Fibroblast of skin of abdomen (primary cell): ENCODE results near the gene TRIM17.
A peak's percentile ranks its signal among the peaks of the same experiment; 100 is the strongest.

Experiments used
- DNase-seq: peaks from one replicate; pipeline ENCODE4 v3.0.0-alpha.2; 2013

TRIM17 gene

GRCh38 chr1:228400692-228401454 lies 15.8 kb downstream of the TRIM17 start:
- no peak for DNase-seq

DNA sequence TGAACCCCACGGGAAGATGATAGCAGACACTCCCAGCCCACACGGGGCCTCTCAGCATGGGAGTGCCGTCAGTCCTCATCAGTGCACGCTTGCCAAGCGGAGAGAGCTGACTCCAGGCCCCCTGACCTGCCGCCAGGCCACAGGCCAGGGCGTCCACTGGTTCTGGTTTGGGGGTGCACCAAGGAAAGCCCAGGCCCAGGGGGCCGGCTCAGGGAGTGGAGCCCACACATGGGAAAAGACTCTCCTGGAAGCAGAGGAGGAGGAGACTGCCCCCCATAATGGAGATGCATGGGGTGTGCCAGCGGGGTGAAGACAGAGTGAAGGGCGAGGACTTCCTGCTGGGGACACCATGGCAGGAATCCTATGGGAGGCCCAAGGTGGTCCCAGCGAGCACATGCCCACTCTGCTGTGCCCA lies 16.4 kb downstream of the TRIM17 start:
- no peak for DNase-seq

GRCh38 chr1:228399531-228400236 lies 17.0 kb downstream of the TRIM17 start:
- no peak for DNase-seq

- no peak for DNase-seq
Observed at GRCh38 chr1:228398741-228399461, 17.8 kb downstream of the TRIM17 start.

DNA sequence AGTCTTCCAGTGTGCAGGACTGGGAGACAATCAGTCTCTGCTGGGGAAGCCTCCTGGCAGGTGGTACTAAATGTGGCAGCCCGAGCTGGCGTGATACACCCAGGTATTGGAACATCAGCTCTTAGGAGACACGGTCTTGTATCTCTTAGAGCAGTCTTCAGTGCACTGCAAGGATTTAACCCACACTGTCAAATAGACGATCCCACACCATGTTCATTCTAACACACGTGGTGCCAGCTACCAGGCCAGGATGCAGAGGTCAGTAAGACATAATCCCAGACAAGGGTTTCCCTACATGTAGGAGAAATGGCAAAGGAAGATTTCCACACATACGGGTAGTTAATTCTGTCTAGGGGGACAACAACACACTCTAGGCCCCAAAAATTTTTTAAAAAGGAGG lies 18.7 kb downstream of the TRIM17 start:
- DNase-seq: no peak

GRCh38 chr1:228396770-228397662 lies 19.6 kb downstream of the TRIM17 start:
- DNase-seq: no peak

DNA sequence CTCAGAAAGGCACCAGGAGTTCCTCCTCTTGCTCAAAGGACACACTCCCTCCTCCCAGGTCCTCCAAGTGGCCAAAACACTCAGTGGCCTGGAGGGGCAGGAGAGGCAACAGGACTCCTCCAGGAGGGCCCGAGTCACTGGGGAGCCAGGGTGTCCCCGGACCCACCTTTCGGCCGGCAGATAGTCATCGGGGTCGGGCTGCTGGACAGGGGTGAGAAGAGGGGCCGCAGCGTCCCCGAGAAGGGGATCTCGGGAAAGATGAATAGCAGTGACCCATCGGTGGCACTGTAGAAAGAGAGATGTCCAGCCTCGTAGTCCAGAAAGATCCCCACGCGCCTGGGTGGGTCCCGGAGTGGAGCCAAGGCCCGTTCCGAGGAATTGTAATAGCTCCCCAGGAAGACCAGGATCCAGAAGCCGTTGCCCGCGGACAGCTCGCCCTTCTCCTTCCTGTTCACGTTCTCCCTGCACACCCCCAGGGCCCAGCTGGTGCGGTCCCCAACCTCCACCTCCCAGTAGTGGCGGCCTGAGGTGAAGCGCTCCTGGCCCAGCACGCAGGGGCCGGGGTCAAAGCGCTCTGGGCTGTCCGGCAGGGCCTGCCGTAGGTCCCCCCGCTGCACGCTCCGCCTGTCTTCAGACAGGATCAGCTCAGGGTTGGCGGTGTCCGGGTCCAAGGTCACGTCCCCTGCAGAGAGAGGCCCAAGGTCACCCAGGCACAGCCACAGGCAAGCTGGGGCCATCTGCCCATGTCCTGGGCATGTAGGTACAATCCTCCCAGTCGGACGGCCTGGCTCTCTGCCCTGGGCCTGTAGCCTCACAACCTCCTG lies 21.9 kb downstream of the TRIM17 start:
- no peak for DNase-seq

DNA sequence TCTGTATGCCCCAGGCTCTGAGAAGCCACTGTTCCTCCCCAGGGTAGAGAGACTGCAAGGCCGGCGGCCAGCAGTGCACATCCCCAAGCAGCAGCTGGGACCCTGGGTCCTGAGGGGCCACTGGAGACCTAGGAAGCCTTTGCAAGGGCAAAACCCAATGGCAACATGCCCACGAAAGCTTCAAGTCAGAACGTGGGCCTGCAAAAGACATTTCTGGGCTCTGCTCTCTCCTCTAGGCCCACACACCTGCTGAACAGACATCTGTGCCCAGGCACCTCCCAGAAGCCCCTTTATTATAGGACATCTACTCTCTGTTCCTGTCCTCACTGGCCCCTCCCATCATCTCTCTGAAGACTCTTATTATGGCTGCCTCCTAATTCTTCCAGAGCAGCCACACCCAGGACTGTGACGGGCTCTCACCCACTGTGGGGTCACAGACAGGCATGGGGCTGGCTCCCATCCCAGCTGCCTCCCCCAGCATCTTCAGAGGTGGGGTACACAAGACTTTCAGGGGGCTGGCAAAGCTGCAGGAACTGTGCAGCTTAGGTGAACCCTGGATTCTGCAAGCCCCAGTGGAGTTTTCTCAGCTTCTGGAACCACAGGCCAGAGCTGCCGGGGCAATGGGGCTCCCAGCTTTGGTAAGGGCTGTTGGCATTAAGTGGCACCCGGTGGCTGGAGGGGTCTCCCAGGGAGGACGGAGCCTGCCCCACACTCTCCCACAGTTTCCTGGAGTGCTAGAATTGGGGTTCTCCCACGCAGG lies 22.7 kb downstream of the TRIM17 start:
- DNase-seq: no peak

GRCh38 chr1:228393268-228393701 lies 23.4 kb downstream of the TRIM17 start:
- peak; percentile 78 for DNase-seq

DNA sequence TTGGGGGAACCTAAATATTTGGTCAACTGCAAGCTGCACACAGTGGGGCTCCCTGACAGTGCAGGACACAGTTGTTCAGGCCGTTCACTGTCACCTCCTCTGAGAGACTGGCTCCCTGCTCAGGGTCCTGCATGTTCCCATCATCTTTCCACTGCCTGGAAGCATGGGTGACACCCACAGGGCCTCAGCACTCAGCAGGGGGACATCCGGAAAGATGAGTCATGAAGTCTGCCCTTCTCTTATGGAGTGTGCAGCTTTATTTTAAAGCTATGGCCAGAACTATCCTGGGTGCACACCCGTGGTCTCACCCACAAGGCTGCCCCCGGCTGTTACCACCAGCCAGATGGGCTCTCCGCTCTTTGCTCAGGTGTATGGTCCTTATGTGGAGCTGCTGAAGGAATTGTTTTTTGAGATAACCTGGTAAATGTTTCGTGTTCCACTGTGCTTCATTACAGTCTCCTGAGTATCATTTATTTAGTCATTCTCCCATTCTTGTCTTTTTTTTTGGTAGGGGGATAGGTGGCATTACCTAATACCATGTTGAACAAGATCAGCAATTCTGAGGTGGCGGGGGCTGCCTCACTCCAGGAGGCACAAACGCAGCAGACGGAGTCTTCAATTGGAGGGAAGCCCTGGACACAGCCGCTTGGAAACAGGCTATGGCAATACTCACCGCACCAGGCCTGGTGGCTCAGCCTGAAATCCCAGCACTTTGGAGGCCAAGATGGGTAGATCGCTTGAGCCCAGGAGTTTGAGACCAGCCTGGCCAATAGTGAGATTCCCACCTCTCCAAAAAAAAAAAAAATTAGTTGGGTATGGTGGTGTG lies 24.3 kb downstream of the TRIM17 start:
- DNase-seq: no peak

DNA sequence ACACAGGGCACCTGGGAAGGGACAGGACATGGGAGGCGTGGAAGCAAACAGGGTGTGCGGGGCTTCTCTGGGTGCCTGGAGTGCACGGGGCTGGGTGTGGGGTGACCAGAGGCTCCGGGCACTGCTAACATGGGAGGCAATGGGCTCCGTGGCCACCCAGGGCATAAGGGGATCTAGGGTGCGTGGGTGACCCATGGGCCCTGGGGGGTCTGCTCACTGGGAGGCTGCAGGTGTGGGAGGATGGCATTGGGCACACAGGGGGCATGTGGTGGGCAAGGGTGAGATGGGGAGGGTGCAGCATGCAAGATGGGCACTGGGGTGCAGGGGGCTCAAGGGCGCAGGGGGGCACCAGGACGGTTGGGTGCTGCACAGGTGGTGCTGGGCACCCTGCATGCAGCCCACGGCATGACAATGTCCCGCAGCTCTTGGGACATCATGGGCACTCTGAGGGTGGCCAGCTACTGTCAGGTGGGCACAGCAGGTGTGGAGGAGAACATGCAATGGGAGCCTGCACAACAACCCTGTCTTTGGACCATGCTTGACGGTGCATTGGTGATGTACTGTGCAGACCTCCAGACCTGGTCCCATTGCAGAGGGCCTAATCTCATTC lies 25.1 kb downstream of the TRIM17 start:
- no peak for DNase-seq

GRCh38 chr1:228390649-228391048 lies 26.0 kb downstream of the TRIM17 start:
- no peak for DNase-seq

DNA sequence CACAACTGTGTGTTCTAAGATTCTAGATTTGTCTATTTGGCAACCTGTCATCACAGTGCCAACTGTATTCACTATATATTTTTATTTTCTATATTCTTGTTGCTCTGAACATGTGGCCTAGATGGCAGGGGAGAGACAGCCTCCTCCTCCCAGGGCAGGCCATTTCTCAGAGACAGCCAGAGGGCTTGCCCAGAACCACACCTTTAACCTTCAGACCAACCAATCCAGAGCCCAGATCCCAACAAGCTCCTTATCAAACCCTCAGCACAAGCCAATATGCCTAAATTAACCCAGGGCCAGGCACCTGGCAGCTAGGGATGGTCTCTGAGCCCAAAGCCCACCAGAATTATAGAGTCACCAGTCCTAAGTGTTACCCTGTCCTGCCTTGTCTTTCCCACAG lies 29.3 kb downstream of the TRIM17 start:
- DNase-seq: no peak

GRCh38 chr1:228385232-228385631 lies 31.4 kb downstream of the TRIM17 start:
- DNase-seq: no peak

DNA sequence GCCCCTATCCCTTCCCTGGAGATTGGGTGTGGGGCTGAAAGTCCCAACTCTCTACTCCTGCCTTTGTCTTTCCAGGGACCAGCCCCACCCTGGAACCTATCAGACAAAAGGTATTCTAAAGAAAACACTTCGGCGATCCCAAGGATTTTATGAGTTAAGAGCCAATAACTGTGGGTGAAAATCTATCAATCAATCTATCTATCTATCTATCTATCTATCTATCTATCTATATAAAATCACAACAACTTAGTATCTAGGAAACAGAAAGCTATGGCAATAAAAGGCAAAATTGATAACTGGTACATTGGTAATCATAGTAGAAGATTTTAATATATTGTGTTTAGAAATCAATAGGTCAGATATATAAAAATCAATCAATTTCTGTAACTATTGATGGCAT lies 32.9 kb downstream of the TRIM17 start:
- no peak for DNase-seq

DNA sequence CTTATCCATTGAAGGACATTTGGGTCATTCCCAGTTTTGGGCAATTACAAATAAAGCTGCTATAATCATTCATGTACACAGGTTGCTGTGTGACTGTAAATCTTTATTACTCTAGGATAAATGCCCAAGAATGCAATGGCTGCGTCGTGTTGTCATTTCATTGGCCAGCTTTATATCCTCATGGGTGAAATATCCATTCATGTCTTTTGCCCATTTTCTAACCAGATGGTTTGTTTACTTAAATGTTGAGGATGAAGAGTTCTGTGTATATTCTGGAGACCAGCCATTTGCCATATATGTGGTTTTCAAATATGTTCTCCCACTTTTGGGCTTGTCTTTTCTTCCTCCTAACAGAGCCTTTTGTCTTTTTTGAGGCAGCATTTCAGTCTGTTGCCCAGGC lies 35.3 kb downstream of the TRIM17 start:
- DNase-seq: no peak

GRCh38 chr1:228379666-228380065 lies 37.0 kb downstream of the TRIM17 start:
- no peak for DNase-seq

DNA sequence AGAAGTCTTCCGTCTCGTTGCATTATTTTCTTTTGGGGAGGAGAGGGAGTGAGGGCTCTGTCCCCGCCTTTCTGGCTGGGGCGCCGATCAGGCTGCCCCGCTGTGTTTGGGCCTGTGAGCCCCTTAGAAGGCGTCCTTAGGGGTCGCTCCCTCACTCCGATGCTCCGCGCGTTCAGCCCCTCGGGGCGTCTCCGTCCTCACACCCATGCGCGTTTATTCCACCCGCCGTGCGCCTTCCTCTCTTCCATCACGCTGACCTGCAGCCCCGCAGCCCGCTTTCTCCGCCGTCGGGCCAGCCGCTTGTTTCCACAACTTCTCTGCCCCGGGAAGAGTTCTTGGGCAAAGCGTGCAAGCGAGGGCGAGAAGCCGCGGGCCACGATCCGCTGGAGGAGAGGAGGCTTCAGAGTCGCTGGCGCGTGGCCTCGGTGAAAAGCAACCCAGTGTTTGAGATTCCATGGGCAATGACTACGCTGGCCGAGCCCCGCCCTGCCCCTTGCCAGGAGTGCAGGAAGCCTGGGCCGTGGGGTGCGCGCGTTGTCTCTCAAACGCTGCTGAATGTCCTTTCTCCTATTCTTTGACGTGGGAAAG lies 37.7 kb downstream of the TRIM17 start:
- no peak for DNase-seq
